HG03342 (cell line): ENCODE measurements around the gene UGT2B15.
"Not testable (repeated sequence)": the region's sequence is repeated elsewhere in the genome, so short reads cannot be mapped to it uniquely, and the experiment has no call there.

Experiments used
- ATAC-seq: cut with Tn5 transposase; IDR thresholded peaks from one replicate; pipeline ENCODE4 v1.9.1; 2021; ENCODE audit warnings: mild to moderate bottlenecking, moderate library complexity; ENCODE audit not compliant: unreplicated experiment

The UGT2B15 gene

GRCh38 chr4:68670479-68670939 is at the start of gene UGT2B15:
Gene UGT2B15 (minus strand): TSS chr4:68670652. CDS start chr4:68670618, 34 bp downstream.
- not testable (repeated sequence) for ATAC-seq

- ATAC-seq, result no peak
Measured at GRCh38 chr4:68719075-68719473, 48.6 kb upstream of the UGT2B15 start.

- ATAC-seq, result no peak
Measured at GRCh38 chr4:68718447-68719074, 48.1 kb upstream of the UGT2B15 start.

GRCh38 chr4:68717999-68718398 is 47.5 kb upstream of the UGT2B15 start:
- ATAC-seq, result peak; percentile 77

GRCh38 chr4:68714400-68714799 is 43.9 kb upstream of the UGT2B15 start:
- no peak for ATAC-seq

- ATAC-seq, result no peak
Measured at GRCh38 chr4:68712207-68712606, 41.8 kb upstream of the UGT2B15 start.

GRCh38 chr4:68708566-68708965 is 38.1 kb upstream of the UGT2B15 start:
- no peak for ATAC-seq

- ATAC-seq, result not testable (repeated sequence)
Measured at GRCh38 chr4:68703168-68703567, 32.7 kb upstream of the UGT2B15 start.

GRCh38 chr4:68700152-68700551 is 29.7 kb upstream of the UGT2B15 start:
- no peak for ATAC-seq

- ATAC-seq, result no peak
Measured at GRCh38 chr4:68693325-68694075, 23.0 kb upstream of the UGT2B15 start.

GRCh38 chr4:68691186-68691585 is 20.7 kb upstream of the UGT2B15 start:
- ATAC-seq, result no peak

GRCh38 chr4:68683034-68683433 is 12.6 kb upstream of the UGT2B15 start:
- ATAC-seq, result no peak

GRCh38 chr4:68681298-68681697 is 10.8 kb upstream of the UGT2B15 start:
- ATAC-seq, result not testable (repeated sequence)

- no peak for ATAC-seq
Measured at GRCh38 chr4:68673143-68673542, 2.7 kb upstream of the UGT2B15 start.

GRCh38 chr4:68671217-68671616 is 765 bp upstream of the UGT2B15 start:
- ATAC-seq, result not testable (repeated sequence)

GRCh38 chr4:68668537-68669163 is 1.8 kb downstream of the UGT2B15 start:
- peak; percentile 56 for ATAC-seq

GRCh38 chr4:68667551-68667950 is 2.9 kb downstream of the UGT2B15 start:
- not testable (repeated sequence) for ATAC-seq

- ATAC-seq, result not testable (repeated sequence)
Measured at GRCh38 chr4:68664721-68665120, 5.7 kb downstream of the UGT2B15 start.

- ATAC-seq, result peak; percentile 59
Measured at GRCh38 chr4:68662836-68663574, 7.4 kb downstream of the UGT2B15 start.

GRCh38 chr4:68658672-68659071 is 11.8 kb downstream of the UGT2B15 start:
- ATAC-seq, result no peak

- ATAC-seq, result peak; percentile 56
Measured at GRCh38 chr4:68657022-68657594, 13.3 kb downstream of the UGT2B15 start.
